Neural cell (in vitro differentiated cells): ENCODE measurements around the gene NANOS3. TPM values are rescaled to one million over a fixed set of nuclear protein-coding genes. Genes with fewer than 3 reads are reported as not detected.

ENCODE experiments used
- H2AFZ ChIP-seq: fragments of 200-600, 300-800 bp; sonication (generic), shearing (Covaris generic); 2 replicates; pipeline ENCODE4 v1.6.0; 2014; ENCODE audit warnings: low read depth, mild to moderate bottlenecking, antibody characterized with exemption, low read length, moderate library complexity
- H3F3A ChIP-seq: fragments of 200-600 bp; shearing (Covaris generic); 2 replicates; pipeline ENCODE4 v1.6.1; 2016; ENCODE audit warnings: mild to moderate bottlenecking, moderate library complexity, mixed read lengths, antibody characterized with exemption, low read length; ENCODE audit not compliant: insufficient read depth, poor library complexity, severe bottlenecking
- H3K27ac ChIP-seq: fragments of 200-600, 300-800 bp; sonication (generic), shearing (Covaris generic); 2 replicates; pipeline ENCODE4 v1.5.1; 2014; ENCODE audit warnings: mild to moderate bottlenecking, low read length, moderate library complexity
- H3K27me3 ChIP-seq: fragments of 300-800, 200-600 bp; sonication (generic), shearing (Covaris generic); 2 replicates; pipeline ENCODE4 v1.6.0; 2014; ENCODE audit warnings: mild to moderate bottlenecking, low read depth, low read length, moderate library complexity; ENCODE audit not compliant: insufficient read depth
- H3K36me3 ChIP-seq: fragments of 300-800, 200-600 bp; sonication (generic), shearing (Covaris generic); 2 replicates; pipeline ENCODE4 v1.5.1; 2014; ENCODE audit warnings: mild to moderate bottlenecking, antibody characterized with exemption, low read length, moderate library complexity; ENCODE audit not compliant: insufficient read depth
- H3K4me2 ChIP-seq: fragments of 300-800, 200-600 bp; sonication (generic), shearing (Covaris generic); 2 replicates; pipeline ENCODE4 v1.6.0; 2014; ENCODE audit warnings: mild to moderate bottlenecking, low read length
- H3K4me3 ChIP-seq: fragments of 300-800, 200-600 bp; sonication (generic), shearing (Covaris generic); 2 replicates; pipeline ENCODE4 v1.5.1; 2014; ENCODE audit warnings: mild to moderate bottlenecking, low read length, moderate library complexity
- H3K79me2 ChIP-seq: fragments of 200-600 bp; shearing (Covaris generic); replicated peaks from 2 replicates; pipeline ENCODE4 v1.6.0; 2014; ENCODE audit warnings: mild to moderate bottlenecking, low read length, moderate library complexity; ENCODE audit not compliant: insufficient read depth
- H3K9ac ChIP-seq: fragments of 300-800, 200-600 bp; sonication (generic), shearing (Covaris generic); 2 replicates; pipeline ENCODE4 v1.6.1; 2016; ENCODE audit warnings: mild to moderate bottlenecking, low read length, mixed read lengths
- H3K9me2 ChIP-seq: fragments of 200-600 bp; shearing (Covaris generic); 2 replicates; pipeline ENCODE4 v1.6.1; 2016; ENCODE audit warnings: mild to moderate bottlenecking, low read length, mixed read lengths; ENCODE audit not compliant: insufficient read depth
- H3K9me3 ChIP-seq: fragments of 200-600, 300-800 bp; sonication (generic), shearing (Covaris generic); 2 replicates; pipeline ENCODE4 v1.6.1; 2016; ENCODE audit warnings: mild to moderate bottlenecking, mixed run types, low read length, moderate library complexity, mixed read lengths
- H4K20me1 ChIP-seq: fragments of 200-600 bp; shearing (Covaris generic); 2 replicates; pipeline ENCODE4 v1.6.1; 2016; ENCODE audit warnings: mild to moderate bottlenecking, mixed run types; ENCODE audit not compliant: insufficient read depth
- CTCF ChIP-seq: fragments of 450-650 bp; IDR thresholded peaks from 2 replicates; pipeline ENCODE4 v1.5.1; 2014; ENCODE audit warnings: antibody characterized with exemption, mild to moderate bottlenecking, moderate library complexity; ENCODE audit not compliant: poor library complexity, severe bottlenecking
- EP300 ChIP-seq: fragments of 450-650 bp; conservative IDR thresholded peaks from 2 replicates; pipeline ENCODE4 v1.6.1; 2014; ENCODE audit warnings: antibody characterized with exemption, mild to moderate bottlenecking, moderate library complexity; ENCODE audit not compliant: poor library complexity, severe bottlenecking
- EZH2 ChIP-seq: fragments of 200-600, 300-800 bp; shearing (Covaris generic), sonication (generic); IDR thresholded peaks from 2 replicates; pipeline ENCODE4 v1.6.1; 2014; ENCODE audit warnings: antibody characterized with exemption, low read length, borderline replicate concordance, mild to moderate bottlenecking; ENCODE audit not compliant: insufficient read depth, poor library complexity, severe bottlenecking
- MXI1 ChIP-seq: fragments of 450-650 bp; conservative IDR thresholded peaks from 2 replicates; pipeline ENCODE4 v1.6.1; 2014; ENCODE audit warnings: antibody characterized with exemption, mild to moderate bottlenecking; ENCODE audit not compliant: poor library complexity, severe bottlenecking
- POLR2AphosphoS5 ChIP-seq: IDR thresholded peaks from 2 replicates; pipeline ENCODE4 v1.6.1; 2012
- RAD21 ChIP-seq: fragments of 450-650 bp; conservative IDR thresholded peaks from 2 replicates; pipeline ENCODE4 v1.6.1; 2014; ENCODE audit warnings: antibody characterized with exemption, mild to moderate bottlenecking, moderate library complexity
- REST ChIP-seq: IDR thresholded peaks from 2 replicates; pipeline ENCODE4 v1.6.1; 2012; ENCODE audit warnings: borderline replicate concordance
- SMC3 ChIP-seq: fragments of 450-650 bp; conservative IDR thresholded peaks from 2 replicates; pipeline ENCODE4 v1.6.1; 2014; ENCODE audit warnings: antibody characterized with exemption, mild to moderate bottlenecking, moderate library complexity; ENCODE audit not compliant: poor library complexity
- TAF1 ChIP-seq: IDR thresholded peaks from 2 replicates; pipeline ENCODE4 v1.6.1; 2012; ENCODE audit warnings: low read depth
- polyA plus RNA-seq: library from polyadenylated mRNA; depleted of rRNA; stranded (reverse); fragments of >200 nt; gene quantifications from 2 replicates; pipeline ENCODE4 v1.2.3, GENCODE V29; 2014

NANOS3 gene
- polyA plus RNA-seq, 1 donor from 2014 or later = 3.2 TPM

GRCh38 chr19:13844130-13844631, 32.8 kb upstream of the NANOS3 start (continued):
- no peak for TF ChIP-seq EP300

GRCh38 chr19:13846557-13847406, 30.2 kb upstream of the NANOS3 start:
- Histone ChIP-seq H2AFZ (peak overlapping the region; percentile 60), H3K27me3 (peaks cover 9% of the 10 kb centered on the region), H3K9me3 (no peaks in the 10 kb centered on the region), H3K4me2 (peak overlapping the region; percentile 19), H3F3A (no peaks in the 10 kb centered on the region), H3K79me2 (no peaks in the 10 kb centered on the region), H3K9me2 (no peaks in the 10 kb centered on the region), H3K4me3 (peak overlapping the region; percentile 63), H4K20me1 (no peaks in the 10 kb centered on the region), H3K9ac (peak overlapping the region; percentile 69), H3K36me3 (no peaks in the 10 kb centered on the region), H3K27ac (no peak overlapping the region)
- TF ChIP-seq EP300 (peak; percentile 50), MXI1 (no peak)

- H3K27me3 ChIP-seq = peaks cover 3% of the 10 kb centered on the region
- TF ChIP-seq CTCF (no peak), TAF1 (peak; percentile 43)
- H3K4me2 ChIP-seq = peak overlapping the region; percentile 19
- H3K9me3 ChIP-seq = no peaks in the 10 kb centered on the region
- H4K20me1 ChIP-seq = no peaks in the 10 kb centered on the region
- no peaks in the 10 kb centered on the region for H3K9me2 ChIP-seq
- H3K4me3 ChIP-seq = peak overlapping the region; percentile 63
- peak overlapping the region; percentile 60 for H2AFZ ChIP-seq
- peak overlapping the region; percentile 69 for H3K9ac ChIP-seq
- H3K79me2 ChIP-seq = no peaks in the 10 kb centered on the region
- H3K36me3 ChIP-seq = no peaks in the 10 kb centered on the region
- no peaks in the 10 kb centered on the region for H3F3A ChIP-seq
- no peak overlapping the region for H3K27ac ChIP-seq
Measured at GRCh38 chr19:13847407-13848339, 29.3 kb upstream of the NANOS3 start.

GRCh38 chr19:13848340-13848677, 28.6 kb upstream of the NANOS3 start:
- no peaks in the 10 kb centered on the region for H3K9me3 ChIP-seq
- H3K36me3 ChIP-seq = no peaks in the 10 kb centered on the region
- H3K27me3 ChIP-seq = no peaks in the 10 kb centered on the region
- H3K27ac ChIP-seq = no peak overlapping the region
- no peaks in the 10 kb centered on the region for H4K20me1 ChIP-seq
- no peaks in the 10 kb centered on the region for H3K9me2 ChIP-seq
- no peaks in the 10 kb centered on the region for H3K79me2 ChIP-seq
- no peak overlapping the region for H3K4me3 ChIP-seq
- no peak overlapping the region for H2AFZ ChIP-seq
- H3F3A ChIP-seq = no peaks in the 10 kb centered on the region
- H3K4me2 ChIP-seq = no peak overlapping the region
- no peak for TF ChIP-seq REST
- TF ChIP-seq RAD21 = no peak
- TF ChIP-seq CTCF = no peak
- TF ChIP-seq EP300 = no peak
- TF ChIP-seq EZH2 = no peak
- TF ChIP-seq POLR2AphosphoS5 = no peak
- no peak for TF ChIP-seq SMC3
- TF ChIP-seq TAF1 = no peak
- TF ChIP-seq MXI1 = no peak
- no peak overlapping the region for H3K9ac ChIP-seq
